COLO668 (cell line): Measurements from ENCODE around the gene ULK2.
"Not testable (repeated sequence)": the region's sequence is repeated elsewhere in the genome, so short reads cannot be mapped to it uniquely, and the experiment has no call there.

Source experiments
- DNase-seq: peaks from one replicate; lab custom pipeline; 2025; ENCODE audit not compliant: unreplicated experiment; lab: John Stamatoyannopoulos, UW

ULK2 gene

DNA sequence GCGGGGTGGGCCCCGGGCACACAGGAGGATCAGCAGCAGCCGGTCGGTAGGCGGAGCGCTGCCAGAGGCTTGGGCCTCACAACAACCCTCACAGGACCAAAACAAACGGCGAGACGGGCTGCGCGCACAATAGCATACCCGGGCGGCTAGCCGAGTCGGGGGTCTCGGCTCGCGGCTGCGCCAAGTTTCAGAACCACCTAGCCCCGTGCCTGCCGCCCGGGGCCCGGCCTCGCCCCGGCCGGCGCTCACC, 732 bp downstream of the ULK2 start:
- DNase-seq: peak; percentile 50

GRCh38 chr17:19865021-19865420, 2.7 kb downstream of the ULK2 start:
- DNase-seq: no peak

DNA sequence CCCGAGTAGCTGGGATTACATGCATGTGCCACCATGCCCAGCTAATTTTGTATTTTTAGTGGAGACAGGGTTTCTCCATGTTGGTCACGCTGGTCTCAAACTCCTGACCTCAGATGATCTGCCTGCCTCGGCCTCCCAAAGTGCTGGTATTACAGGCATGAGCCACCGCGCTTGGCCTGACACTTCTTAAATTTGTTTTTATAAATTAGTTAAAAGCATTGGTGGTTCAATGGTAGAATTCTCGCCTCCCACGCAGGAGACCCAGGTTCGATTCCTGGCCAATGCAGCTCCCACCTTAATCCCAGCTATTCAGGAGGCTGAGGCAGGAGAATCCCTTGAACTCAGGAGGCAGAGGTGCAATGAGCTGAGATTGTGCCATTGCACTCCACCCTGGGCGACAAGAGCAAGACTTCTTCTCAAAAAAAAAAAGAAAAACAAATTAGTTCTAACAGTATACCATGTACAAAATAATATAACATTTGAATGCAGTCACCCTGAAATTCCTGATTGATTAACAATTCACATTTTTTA, 7.0 kb downstream of the ULK2 start:
- not testable (repeated sequence) for DNase-seq

DNA sequence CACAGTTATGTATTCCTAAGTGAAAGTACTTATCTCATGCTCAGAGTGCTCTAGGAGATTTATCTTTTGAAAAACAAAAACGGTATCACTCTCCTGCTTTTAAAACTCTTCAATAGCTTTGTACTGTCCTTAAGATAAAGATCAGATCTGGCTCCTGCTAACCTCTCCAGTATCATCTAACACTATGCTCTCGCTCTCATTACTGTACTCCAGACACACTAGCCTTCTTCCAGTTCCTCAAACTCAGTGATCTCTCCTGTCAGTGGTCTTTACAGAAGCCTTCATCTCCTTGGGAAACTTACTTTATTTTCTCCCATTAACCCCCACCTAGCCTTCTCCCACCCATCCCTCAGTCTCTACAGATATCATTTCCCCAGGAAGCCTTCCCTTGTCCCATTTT, 10.1 kb downstream of the ULK2 start:
- no peak for DNase-seq

DNA sequence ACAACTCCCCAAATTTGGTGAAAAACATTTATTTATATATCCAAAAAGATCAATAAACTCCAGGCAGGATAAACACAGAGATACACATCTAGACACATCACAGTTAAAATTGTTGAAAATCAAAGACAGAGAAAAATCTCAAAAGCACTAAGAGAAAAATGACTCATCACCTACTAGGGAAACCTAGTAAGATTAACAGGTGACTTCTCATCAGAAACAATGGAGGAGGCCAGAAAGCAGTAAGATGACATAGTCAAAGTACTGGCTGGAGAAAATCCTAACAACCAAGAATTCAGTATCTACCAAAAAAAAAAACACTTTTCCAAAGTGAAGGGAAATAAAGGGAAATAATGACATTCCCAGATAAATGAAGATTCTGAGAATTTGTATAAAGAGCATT, 33.8 kb downstream of the ULK2 start:
- no peak for DNase-seq

GRCh38 chr17:19830061-19830460, 37.7 kb downstream of the ULK2 start:
- no peak for DNase-seq

DNA sequence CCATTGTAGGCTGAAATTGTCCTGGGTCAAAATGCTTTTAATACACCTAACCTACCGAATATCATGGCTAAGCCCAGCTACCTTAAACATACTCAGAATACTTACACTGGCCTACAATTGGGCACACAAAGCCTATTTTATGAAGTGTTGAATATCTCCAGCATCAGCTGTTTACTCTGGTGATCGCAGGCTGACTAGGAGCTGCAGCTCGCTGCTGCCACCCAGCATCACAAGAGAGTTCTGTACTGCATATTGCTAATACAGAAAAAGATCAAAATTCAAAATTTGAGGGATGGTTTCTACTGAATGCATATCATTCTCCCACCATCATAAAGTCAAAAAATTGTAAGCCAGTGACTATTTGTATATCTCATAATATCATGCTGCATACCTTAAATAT, 55.3 kb downstream of the ULK2 start:
- DNase-seq: no peak

DNA sequence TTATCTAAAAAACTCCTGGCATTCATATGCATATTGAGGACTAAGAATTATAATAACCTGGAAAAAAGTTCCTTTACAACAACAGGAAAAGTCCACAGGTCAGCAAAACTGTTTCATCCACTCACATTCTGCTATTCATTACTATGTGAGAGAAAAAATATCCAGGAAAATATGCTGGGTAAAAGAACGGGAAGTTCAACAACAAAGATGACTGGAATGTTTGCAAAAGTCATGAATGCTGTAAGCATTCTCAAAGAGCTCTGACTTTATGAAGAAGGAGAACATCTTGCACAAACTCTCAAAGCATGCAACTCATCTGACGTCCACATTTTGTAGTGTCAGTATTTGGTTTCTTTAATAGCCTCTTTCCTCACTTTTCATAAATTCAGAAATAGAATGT, 62.7 kb downstream of the ULK2 start:
- DNase-seq: no peak

GRCh38 chr17:19800571-19800970, 67.2 kb downstream of the ULK2 start:
- DNase-seq: no peak

- DNase-seq: no peak
Measured at GRCh38 chr17:19799796-19800195, 67.9 kb downstream of the ULK2 start.

DNA sequence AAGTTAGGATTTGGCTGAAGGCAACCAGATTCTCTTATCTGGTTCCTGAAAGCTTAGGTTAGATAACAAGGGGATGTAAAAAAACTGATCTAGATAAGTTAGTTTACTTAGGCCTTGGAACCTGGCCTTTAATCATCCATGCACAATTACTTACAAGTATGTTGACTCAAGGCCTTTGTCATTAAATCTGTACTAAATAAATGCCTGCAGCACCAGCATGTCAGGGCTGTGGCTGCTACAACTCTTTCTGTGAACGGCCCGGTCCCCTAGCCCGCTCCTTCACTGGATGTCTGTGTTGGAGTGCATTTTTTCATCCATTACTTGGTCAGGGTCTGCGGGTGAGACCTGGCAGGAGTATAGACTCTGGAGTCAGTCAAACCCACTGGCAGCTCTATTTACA, 71.3 kb downstream of the ULK2 start:
- DNase-seq: no peak

DNA sequence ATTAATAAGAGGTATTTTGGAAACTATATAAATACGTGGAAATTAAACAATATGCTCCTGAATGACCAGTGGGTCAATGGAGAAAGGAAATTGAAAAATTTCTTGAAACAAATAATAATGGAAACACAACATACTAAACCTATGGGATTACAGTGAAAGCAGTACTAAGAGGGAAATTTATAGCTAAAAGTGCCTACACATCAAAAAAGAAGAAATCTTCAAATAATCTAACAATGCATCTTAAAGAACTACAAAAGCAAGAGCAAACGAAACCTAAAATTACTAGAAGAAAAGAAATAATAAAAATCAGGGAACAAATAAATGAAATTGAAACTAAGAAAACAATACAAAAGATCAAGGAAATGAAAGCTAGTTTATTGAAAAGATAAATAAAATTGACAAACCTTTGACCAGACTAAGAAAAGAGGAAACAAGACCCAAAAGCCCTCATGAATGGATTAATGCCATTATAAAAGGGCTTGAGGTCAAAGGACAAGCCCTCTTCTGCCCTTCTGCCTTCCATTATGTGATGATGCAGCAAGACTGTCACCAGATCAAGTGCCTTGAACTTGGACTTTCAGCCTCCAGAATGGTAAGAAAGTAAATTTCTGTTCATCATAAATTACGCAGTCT, 75.7 kb downstream of the ULK2 start:
- DNase-seq: no peak

GRCh38 chr17:19787733-19788357, 79.9 kb downstream of the ULK2 start:
- no peak for DNase-seq

DNA sequence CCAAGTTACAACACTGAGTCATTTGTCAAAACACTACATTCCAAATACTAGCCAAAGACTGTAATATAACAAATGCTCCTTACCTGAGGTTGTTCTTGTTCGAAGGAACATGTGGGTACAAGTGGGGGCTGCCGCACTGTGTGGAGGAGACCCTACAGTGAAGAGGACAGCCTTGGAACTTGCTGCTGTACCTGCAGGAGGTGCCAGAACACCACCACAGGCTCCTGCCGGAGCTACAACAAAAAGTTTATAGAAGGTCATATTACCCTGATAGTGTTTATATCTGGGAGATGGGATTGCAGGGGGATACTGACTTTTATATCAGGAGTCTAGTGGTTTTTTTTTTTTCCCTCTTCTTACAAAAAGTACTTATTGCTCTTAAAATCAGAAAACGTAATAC, 81.9 kb downstream of the ULK2 start:
- no peak for DNase-seq

GRCh38 chr17:19781488-19782458, 86.0 kb downstream of the ULK2 start:
- DNase-seq: no peak

DNA sequence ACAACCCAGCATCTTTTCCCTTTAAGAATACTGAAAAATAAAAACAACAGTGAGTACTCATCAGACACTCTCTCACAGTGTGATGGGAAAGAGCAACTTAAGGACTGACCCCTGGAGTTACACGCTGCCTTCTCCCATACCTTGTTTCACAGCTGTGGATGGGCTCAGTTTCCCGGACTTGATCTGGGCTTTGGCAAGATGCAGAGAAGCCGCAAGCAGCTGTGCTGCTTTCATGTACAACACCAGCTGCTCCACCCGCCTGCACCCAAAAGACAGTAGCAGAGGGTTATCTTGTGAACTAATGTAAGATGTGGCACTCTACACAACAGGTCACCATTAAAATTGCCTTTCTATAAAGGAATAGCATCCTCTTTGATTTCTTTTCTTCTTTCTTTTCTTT, 86.9 kb downstream of the ULK2 start:
- no peak for DNase-seq

GRCh38 chr17:19773534-19773933, 94.2 kb downstream of the ULK2 start:
- DNase-seq: no peak

GRCh38 chr17:19771971-19772630, 95.6 kb downstream of the ULK2 start:
- no peak for DNase-seq

GRCh38 chr17:19770985-19771735, 96.6 kb downstream of the ULK2 start:
- no peak for DNase-seq

- no peak for DNase-seq
Measured at GRCh38 chr17:19769946-19770652, 97.6 kb downstream of the ULK2 start.
